Activated T-cell treated with anti-CD3 and anti-CD28 coated beads for 24 hours (primary cell): ENCODE results near the gene MRPL48.
A peak's percentile ranks its signal among the peaks of the same experiment; 100 is the strongest.
"Not testable (repeated sequence)": the region's sequence is repeated elsewhere in the genome, so short reads cannot be mapped to it uniquely, and the experiment has no call there.

Source experiments
- DNase-seq: peaks from one replicate; pipeline ENCODE4 v3.0.0-alpha.2; 2020; ENCODE audit warnings: low read depth

The MRPL48 gene

GRCh38 chr11:73779084-73779902 lies 8.4 kb upstream of the MRPL48 start:
- DNase-seq: peak; percentile 97

GRCh38 chr11:73781303-73781702 lies 6.4 kb upstream of the MRPL48 start:
- DNase-seq: no peak

DNA sequence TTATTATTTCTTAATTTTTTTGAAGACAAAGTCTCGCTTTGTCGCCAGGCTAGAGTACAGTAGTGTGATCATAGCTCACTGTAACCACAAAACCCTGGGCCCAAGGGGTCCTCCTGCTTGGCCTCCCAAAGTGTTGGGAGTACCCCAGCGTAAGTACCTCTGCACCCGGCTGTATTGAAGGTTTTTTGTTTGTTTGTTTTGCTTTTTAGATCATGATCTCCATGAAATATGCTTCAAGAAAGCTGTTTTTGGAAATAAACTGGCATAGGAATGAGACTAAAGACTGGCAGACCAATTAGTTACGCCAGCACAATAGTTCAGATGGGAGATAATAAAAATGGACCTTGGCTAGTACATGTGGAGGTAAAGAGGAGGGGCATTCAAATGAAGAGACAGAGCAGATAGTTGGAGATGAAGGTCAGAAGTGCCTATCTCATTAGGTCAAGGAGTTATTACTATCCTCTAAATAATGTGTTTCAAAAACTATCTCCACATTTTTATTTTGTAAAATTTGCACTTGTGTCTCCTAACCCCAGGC lies 4.1 kb upstream of the MRPL48 start:
- DNase-seq: no peak

- DNase-seq: no peak
Observed at GRCh38 chr11:73784080-73784634, 3.5 kb upstream of the MRPL48 start.

- no peak for DNase-seq
Observed at GRCh38 chr11:73784734-73785133, 2.9 kb upstream of the MRPL48 start.

GRCh38 chr11:73785467-73785866 lies 2.2 kb upstream of the MRPL48 start:
- DNase-seq: not testable (repeated sequence)

DNA sequence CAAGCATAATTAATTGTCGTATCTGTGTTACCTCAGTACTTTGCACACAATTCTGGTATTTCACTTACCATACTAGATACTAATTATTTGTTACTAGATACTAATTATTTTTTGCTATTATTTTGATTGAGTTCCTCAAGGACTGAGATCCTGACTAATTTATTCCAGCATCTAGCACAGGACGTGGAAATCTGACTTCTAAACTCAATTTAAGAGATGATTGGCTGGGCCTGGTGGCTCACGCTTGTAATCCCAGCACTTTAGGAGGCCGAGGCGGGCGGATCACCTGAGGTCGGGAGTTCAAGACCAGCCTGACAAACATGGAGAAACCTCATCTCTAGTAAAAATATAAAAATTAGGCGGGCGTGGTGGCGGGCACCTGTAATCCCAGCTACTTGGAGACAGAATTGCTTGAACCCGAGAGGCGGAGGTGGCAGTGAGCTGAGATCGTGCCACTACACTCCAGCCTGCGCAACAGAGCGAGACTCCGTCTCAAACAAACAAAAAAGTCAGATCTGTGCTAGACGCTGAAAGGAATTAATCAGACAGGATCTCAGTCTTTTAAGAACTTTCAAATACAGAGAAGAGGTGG lies 527 bp upstream of the MRPL48 start:
- DNase-seq: no peak

GRCh38 chr11:73789279-73789670 lies 1.6 kb downstream of the MRPL48 start:
- DNase-seq: no peak

DNA sequence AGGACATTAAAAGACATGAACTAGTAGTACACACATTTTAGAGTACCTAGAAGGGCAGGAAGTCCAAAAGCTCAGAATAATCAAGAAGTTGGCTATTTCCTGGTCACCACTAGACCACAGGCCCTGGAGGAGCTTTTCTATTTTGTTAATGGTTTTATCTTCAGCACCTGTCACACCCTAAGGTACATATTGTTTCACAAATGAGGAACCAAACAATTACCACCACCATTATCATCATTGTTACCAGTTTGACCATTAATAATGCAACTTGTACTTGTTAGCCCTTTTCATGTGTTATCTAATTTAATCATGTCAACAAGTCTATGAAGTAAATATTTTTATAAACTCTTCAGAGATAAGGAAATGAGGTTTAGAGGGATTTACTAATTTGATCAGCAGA lies 4.9 kb downstream of the MRPL48 start:
- no peak for DNase-seq

DNA sequence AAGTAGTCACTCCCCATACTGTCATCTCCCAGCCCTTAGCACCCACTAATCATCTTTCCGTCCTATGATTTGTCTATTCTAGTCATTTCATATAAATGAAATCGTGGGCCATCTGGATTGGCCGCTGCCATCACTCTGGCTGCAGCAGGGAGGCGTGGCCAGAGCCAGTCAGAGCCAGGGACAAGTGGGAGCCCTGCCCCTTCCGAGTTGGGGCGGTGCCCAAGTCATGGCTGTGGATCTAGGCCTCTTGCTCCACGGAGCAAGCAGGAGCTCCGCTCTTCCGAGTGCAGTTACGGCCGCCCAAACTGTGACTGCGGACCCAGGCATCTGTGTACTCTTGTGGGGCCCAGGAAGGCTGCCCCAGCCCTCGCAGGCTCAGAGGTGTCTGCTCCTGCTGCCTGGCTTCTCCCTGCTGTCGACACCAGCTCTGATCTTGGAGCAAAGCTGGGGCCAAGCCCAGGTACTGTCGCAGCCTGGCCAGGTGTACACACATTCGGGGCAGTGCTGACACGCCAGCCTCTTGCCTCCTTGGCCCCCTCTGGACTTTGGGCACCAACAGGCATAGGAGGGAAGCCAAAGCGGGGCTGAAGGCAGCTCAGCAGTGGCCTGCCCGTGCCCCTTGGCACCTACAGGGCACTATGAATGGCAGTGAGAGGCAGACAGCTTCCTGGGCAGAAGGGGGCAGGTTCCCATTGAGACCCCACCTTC lies 8.4 kb downstream of the MRPL48 start:
- DNase-seq: no peak

DNA sequence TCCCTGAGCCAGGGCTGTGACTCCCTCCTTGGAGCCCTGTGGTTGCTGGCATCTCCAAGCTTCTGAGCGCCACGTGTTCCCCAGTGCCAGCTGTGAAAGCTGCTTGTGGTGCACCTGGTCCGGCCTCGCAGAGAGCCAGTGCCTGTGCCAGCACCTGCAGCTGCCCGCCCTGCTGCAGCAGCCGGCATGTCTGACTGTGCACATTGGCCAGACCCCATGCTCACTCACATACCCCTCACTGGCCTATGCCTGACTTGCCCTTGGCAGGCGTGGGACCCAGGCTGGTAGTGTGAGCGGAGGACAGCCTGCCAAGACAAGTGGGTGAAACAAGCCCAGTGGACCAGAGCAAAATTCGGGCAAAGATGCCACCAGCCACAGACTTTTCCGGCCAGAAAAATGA lies 9.8 kb downstream of the MRPL48 start:
- no peak for DNase-seq

GRCh38 chr11:73800276-73800806 lies 12.7 kb downstream of the MRPL48 start:
- DNase-seq: no peak

- no peak for DNase-seq
Observed at GRCh38 chr11:73801136-73801535, 13.5 kb downstream of the MRPL48 start.

DNA sequence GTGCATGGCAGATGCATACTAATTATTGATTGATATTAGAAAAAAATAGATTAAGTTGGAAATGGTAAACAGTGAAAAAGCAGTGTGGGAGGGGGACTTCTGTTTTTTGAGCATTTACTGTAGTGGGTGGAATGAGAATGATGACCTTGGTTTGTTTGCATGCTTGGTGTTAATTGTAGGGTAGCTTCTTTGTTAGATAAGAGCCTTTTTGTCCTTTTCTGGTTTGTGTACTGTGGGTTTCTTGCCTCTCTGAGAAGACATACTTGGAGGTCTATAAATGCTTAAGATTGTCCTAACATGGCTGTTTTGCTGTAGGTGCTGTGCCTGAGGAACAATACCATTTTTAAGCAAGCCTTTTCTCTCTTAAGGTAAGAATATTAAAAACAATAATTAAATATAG lies 17.0 kb downstream of the MRPL48 start:
- no peak for DNase-seq

GRCh38 chr11:73808052-73808451 lies 20.4 kb downstream of the MRPL48 start:
- no peak for DNase-seq

DNA sequence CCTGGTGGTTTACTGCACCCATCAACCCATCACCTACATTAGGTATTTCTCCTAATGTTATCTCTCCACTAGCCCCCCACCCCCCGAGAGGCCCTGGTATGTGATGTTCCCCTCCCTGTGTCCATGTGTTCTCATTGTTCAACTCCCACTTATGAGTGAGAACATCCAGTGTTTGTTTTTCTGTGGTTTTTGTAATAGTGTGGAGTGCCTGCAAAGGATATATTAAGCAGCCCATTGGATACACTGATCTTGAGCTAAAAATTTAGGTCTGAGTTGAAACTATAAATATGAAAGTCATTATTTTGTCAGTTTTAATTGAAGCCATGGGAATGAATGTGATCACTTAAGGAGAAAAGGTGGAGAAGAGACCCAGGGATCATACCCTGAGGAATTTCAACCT lies 23.0 kb downstream of the MRPL48 start:
- no peak for DNase-seq

DNA sequence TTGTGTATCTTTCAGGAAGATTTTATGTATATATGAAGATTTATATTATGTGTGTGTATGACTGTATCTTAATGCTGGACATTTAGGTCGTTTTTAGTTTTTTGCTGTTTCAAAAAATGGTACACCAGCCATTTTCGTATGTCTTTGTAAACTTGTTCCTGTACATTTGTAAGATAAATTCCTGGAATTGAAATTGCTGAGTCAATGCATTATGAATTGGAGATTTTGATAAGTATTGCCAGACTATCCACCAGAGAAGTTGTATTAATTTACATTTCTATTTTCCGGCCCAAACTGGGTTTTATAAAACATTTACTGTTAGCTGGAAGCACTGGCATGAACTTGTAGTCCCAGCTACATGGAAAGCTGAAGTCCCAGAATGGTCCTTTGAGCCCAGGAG lies 24.6 kb downstream of the MRPL48 start:
- DNase-seq: no peak

- DNase-seq: no peak
Observed at GRCh38 chr11:73814812-73815211, 27.1 kb downstream of the MRPL48 start.

DNA sequence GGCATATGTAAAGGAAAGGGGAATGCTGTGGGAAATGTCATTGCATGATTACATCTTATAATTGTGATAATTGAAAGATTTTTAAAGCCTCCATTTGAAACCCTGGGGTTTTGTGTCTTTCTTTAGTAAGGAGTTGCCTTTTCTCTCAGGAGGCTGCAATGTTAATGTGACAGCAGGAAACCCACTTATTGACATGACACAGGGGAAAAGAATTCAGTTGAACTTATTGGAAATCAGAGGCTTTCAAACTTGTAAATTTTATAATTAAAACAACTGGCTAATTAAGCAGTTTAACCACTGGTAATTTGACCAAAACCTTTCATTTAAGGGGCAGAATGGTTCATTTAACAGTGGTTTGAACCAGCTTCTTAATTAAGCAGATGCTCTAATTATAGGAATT lies 31.2 kb downstream of the MRPL48 start:
- no peak for DNase-seq

GRCh38 chr11:73830261-73830660 lies 42.6 kb downstream of the MRPL48 start:
- DNase-seq: no peak

DNA sequence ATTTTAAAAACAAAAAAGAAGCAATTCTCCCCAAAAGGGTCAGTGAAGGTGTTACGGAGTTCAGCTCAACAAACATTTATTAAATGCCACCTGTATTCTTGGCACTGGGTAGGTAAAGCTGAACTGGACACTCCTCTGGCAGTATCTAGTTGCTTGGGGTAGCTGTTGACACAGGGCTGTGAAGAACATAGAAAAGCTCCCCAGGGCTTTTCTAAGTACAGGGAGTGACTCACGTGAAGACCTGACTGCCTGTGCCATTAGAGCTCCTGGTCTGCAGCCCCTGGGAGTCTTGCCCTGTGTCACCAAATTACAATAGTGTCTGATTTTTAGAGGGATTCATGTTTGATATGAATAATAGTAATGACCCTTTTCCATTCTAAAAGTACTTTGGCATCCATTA lies 45.4 kb downstream of the MRPL48 start:
- DNase-seq: no peak

GRCh38 chr11:73838443-73839122 lies 50.9 kb downstream of the MRPL48 start:
- DNase-seq: no peak
